ENCODE measurements around the gene PRDM16.

PRDM16 gene

DNA sequence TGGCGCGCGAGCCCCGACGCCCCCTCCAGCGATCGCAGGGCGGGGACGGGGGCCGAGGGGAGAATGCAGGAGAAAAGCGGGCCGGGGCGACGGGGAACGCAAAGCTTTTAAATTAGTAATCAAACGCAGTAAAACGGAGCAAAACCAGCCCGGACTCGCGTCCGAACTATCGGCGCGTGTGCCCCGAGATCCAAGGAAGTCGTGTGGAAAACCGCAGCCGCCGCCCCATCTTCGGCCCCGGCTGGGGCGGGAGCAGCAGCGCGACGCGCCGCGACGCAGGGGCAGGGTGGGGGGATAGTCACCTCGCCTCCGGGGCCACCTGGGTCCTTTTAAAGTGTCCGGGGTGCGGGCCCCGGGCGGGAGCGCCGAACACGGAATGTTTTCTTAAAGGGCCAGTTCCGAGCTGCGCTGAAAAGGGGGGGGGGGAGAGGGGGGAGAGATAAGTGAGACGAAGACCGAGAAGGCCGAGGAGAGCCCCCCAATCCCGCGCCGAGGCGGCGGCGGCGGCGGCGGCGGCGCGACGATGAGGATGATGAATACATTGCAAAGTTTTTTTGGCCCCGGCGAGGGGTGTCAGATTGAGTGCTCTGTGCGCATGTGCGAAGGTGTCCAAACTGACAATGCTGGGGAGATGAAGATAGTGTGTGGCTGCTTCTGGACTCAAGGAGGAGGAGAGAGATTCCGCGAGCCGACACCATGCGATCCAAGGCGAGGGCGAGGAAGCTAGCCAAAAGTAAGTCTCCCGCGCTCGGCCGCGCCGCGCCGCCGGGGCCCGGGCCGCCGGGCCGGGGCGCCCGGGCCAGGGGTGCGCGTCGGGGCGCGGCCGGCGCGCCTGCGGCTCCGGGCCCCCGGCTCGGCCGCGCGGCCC lies at the start of gene PRDM16:
Gene PRDM16, plus strand, starts transcription at position 640 of the 868 bp plus-strand sequence. Its CDS starts 57 bp downstream, at position 697.
- Mint-ChIP-seq H3K27me3 (peaks cover 58% of the 10 kb centered on the region), H3K9me3 (no peaks in the 10 kb centered on the region), H3K4me3 (peak within 1 kb of the TSS; percentile 77), H3K4me1 (no peaks in the 10 kb centered on the region), H3K36me3 (no peaks in the 10 kb centered on the region), H3K27ac (no peak within 1 kb of the TSS)
- no peak for ATAC-seq

DNA sequence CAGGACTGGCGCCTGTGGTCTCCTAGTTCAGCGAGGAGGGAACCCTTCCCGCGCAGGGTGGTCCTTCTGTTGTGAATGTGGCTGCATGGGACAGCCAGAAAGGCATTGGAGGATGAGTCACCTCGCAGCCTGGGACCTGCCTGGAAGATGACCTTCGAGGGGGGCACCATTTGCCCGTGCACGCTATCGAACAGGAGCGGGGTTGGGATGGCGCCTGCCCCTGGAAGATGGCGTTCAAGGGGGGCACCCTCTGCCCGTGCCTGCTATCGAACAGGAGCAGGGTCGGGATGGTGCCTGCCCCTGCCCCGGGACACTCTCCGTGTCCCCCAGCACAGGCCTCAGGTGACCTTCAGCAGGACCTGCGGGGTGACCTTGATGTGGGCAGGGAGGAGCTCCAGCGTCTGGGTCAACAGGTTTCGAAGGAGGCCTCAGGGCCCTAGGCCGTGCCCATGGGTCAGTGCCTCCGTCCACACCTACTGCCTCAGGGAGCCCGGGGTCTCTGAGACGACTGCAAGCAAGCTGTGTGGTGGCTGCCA lies 49.4 kb upstream of the PRDM16 start:
- no peak for ATAC-seq
- Mint-ChIP-seq H3K4me1 (no peaks in the 10 kb centered on the region), H3K4me3 (no peak overlapping the region), H3K27me3 (peaks cover 19% of the 10 kb centered on the region), H3K27ac (no peak overlapping the region), H3K9me3 (no peaks in the 10 kb centered on the region), H3K36me3 (no peaks in the 10 kb centered on the region)

DNA sequence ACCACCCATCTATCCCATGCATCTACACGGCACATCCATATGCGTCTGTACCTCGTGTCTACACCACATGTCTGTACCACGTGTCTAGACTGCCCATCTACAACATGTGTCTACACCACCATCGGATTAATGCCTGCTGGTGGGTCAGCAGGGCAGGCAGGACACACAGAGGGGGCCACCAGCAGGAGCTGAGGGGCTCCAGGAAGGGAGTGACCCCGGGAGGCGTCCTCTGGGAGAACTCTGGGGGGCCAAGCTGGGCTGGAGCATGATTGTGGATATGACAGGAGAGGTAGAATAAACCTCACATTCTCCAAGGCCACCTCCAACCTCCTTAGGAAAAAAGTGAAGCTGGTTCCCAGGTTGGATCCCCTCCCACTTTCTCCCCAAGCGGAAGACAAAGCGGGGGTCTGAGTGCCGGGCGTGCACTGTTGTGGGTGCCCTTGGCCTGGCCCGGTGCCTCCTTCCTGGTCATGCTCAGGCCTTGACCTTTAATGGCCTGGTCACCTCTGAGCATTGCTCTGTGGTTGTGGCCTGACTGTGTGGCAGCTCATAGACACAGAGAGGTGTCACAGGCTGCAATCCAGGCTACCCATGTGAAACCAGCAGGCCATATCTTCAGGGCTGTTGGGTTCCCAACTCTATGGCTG lies 48.6 kb upstream of the PRDM16 start:
- H3K9me3 Mint-ChIP-seq, result no peaks in the 10 kb centered on the region
- no peak for ATAC-seq
- no peak overlapping the region for H3K4me3 Mint-ChIP-seq
- H3K27me3 Mint-ChIP-seq, result peaks cover 11% of the 10 kb centered on the region
- no peaks in the 10 kb centered on the region for H3K36me3 Mint-ChIP-seq
- H3K4me1 Mint-ChIP-seq, result no peaks in the 10 kb centered on the region
- no peak overlapping the region for H3K27ac Mint-ChIP-seq

- no peak within 1 kb of the TSS for H3K27ac Mint-ChIP-seq
- H3K36me3 Mint-ChIP-seq, result no peaks in the 10 kb centered on the region
- H3K9me3 Mint-ChIP-seq, result no peaks in the 10 kb centered on the region
These were observed 47.8 kb upstream of the PRDM16 start, which contains the start of gene ACTRT2 for GRCh38 chr1:3021233-3021671. Gene ACTRT2 (plus strand): TSS chr1:3021467. CDS start chr1:3021687, 220 bp downstream.

DNA sequence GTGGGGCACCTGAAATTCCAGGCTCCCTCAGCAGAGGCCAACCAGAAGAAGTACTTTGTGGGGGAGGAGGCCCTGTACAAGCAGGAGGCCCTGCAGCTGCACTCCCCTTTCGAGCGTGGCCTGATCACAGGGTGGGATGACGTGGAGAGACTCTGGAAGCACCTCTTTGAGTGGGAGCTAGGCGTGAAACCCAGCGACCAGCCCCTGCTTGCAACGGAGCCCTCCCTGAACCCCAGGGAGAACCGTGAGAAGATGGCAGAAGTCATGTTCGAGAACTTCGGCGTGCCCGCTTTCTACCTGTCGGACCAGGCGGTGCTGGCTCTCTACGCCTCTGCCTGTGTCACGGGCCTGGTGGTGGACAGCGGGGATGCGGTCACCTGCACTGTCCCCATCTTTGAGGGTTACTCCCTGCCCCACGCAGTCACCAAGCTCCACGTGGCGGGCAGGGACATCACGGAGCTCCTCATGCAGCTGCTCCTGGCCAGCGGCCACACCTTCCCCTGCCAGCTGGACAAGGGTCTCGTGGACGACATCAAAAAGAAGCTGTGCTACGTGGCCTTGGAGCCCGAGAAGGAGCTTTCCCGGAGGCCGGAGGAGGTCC lies 47.1 kb upstream of the PRDM16 start:
- Mint-ChIP-seq H3K27me3 (peaks cover 8% of the 10 kb centered on the region), H3K9me3 (no peaks in the 10 kb centered on the region), H3K4me3 (no peak overlapping the region), H3K4me1 (no peaks in the 10 kb centered on the region), H3K27ac (no peak overlapping the region), H3K36me3 (no peaks in the 10 kb centered on the region)
- no peak for ATAC-seq

More at GRCh38 chr1:3021233-3021671, 47.8 kb upstream of the PRDM16 start, which contains the start of gene ACTRT2:
- no peak for ATAC-seq
- Mint-ChIP-seq H3K27me3 (peaks cover 8% of the 10 kb centered on the region), H3K4me1 (no peaks in the 10 kb centered on the region), H3K4me3 (no peak within 1 kb of the TSS)

- no peaks in the 10 kb centered on the region for H3K36me3 Mint-ChIP-seq
These were observed 46.5 kb upstream of the PRDM16 start for GRCh38 chr1:3022511-3022973.

DNA sequence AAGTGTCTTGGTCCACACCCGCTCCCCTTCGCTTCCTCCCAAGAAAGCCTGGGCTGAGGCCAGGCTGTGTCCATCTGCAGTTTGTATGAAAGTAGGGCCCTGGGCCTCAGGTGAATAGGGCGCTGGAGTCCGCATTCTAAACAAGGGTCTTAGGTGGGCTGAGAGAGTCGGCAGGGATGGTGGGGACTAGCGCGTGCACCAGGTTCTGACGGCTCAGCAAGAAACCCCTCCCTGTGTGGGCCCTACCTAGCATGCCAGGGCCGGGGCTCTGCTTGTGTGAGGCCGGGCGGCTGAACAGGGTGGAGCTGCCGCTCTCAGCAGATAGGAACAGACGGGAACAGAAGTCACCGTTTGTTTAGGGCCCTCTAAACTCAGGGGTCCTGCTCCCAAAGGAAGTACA lies 46.0 kb upstream of the PRDM16 start:
- H3K27me3 Mint-ChIP-seq, result peaks cover 6% of the 10 kb centered on the region
- H3K4me1 Mint-ChIP-seq, result no peaks in the 10 kb centered on the region
- H3K36me3 Mint-ChIP-seq, result no peaks in the 10 kb centered on the region
- H3K9me3 Mint-ChIP-seq, result no peaks in the 10 kb centered on the region
- no peak overlapping the region for H3K27ac Mint-ChIP-seq
- no peak overlapping the region for H3K4me3 Mint-ChIP-seq
- ATAC-seq, result no peak

More at GRCh38 chr1:3022511-3022973, 46.5 kb upstream of the PRDM16 start:
- no peak overlapping the region for H3K27ac Mint-ChIP-seq
- no peak for ATAC-seq
- H3K4me3 Mint-ChIP-seq, result no peak overlapping the region
- peaks cover 8% of the 10 kb centered on the region for H3K27me3 Mint-ChIP-seq
- no peaks in the 10 kb centered on the region for H3K4me1 Mint-ChIP-seq
- no peaks in the 10 kb centered on the region for H3K9me3 Mint-ChIP-seq

GRCh38 chr1:3024019-3024418 lies 45.0 kb upstream of the PRDM16 start:
- Mint-ChIP-seq H3K27ac (no peak overlapping the region), H3K4me1 (no peaks in the 10 kb centered on the region), H3K27me3 (no peaks in the 10 kb centered on the region), H3K36me3 (no peaks in the 10 kb centered on the region), H3K9me3 (no peaks in the 10 kb centered on the region), H3K4me3 (no peak overlapping the region)
- ATAC-seq, result no peak

GRCh38 chr1:3024588-3024987 lies 44.4 kb upstream of the PRDM16 start:
- Mint-ChIP-seq H3K4me1 (no peaks in the 10 kb centered on the region), H3K4me3 (no peak overlapping the region), H3K27ac (no peak overlapping the region), H3K27me3 (no peaks in the 10 kb centered on the region), H3K9me3 (no peaks in the 10 kb centered on the region), H3K36me3 (no peaks in the 10 kb centered on the region)
- ATAC-seq, result no peak

GRCh38 chr1:3026124-3026523 lies 42.9 kb upstream of the PRDM16 start:
- Mint-ChIP-seq H3K27me3 (peaks cover 4% of the 10 kb centered on the region), H3K9me3 (no peaks in the 10 kb centered on the region), H3K36me3 (no peaks in the 10 kb centered on the region), H3K27ac (no peak overlapping the region), H3K4me3 (no peak overlapping the region), H3K4me1 (no peaks in the 10 kb centered on the region)
- ATAC-seq, result no peak

- no peak for ATAC-seq
- no peak overlapping the region for H3K27ac Mint-ChIP-seq
- no peaks in the 10 kb centered on the region for H3K36me3 Mint-ChIP-seq
- no peaks in the 10 kb centered on the region for H3K9me3 Mint-ChIP-seq
- no peaks in the 10 kb centered on the region for H3K4me1 Mint-ChIP-seq
- H3K4me3 Mint-ChIP-seq, result no peak overlapping the region
- H3K27me3 Mint-ChIP-seq, result peaks cover 10% of the 10 kb centered on the region
These were observed 42.2 kb upstream of the PRDM16 start for GRCh38 chr1:3026581-3027391.

DNA sequence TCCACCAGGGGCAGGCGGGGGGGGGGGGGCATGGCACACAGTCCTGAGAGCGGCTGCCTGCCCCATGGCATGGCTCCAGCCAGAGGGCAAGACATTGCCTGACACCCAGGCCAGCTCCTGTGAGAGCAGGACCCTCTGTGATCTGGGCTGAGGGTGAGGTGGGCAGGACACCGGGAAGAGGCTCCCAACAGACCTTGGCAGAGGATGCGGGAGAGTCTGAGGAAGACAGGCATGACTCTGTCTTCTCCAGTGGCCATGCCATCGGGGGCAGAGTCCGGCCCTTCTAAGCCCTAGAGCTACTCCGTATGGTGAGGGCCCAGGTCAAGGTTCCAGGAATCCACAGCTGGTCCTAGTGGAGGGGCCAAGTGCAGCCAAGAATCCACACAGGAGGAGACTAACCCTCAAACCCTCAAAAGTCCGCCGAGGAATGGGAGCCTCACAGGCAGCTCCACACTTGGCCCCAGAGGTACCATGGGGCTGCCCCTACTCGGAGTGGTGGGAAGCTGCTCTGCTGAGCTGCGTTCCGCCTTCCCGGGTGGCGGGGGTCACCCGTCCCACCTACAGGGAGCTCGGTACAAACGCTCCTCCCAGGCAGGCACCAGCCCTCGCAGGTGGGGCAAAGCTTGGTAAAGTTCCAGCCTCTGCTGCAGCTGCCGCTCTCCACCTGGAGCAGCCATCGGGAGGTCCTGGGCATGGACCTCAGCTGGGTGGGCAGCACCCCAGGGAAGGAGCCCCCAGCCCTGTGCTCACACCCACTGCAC lies 41.2 kb upstream of the PRDM16 start:
- Mint-ChIP-seq H3K4me1 (no peaks in the 10 kb centered on the region), H3K36me3 (no peaks in the 10 kb centered on the region), H3K4me3 (no peak overlapping the region), H3K27me3 (peaks cover 20% of the 10 kb centered on the region), H3K9me3 (no peaks in the 10 kb centered on the region), H3K27ac (no peak overlapping the region)
- no peak for ATAC-seq

DNA sequence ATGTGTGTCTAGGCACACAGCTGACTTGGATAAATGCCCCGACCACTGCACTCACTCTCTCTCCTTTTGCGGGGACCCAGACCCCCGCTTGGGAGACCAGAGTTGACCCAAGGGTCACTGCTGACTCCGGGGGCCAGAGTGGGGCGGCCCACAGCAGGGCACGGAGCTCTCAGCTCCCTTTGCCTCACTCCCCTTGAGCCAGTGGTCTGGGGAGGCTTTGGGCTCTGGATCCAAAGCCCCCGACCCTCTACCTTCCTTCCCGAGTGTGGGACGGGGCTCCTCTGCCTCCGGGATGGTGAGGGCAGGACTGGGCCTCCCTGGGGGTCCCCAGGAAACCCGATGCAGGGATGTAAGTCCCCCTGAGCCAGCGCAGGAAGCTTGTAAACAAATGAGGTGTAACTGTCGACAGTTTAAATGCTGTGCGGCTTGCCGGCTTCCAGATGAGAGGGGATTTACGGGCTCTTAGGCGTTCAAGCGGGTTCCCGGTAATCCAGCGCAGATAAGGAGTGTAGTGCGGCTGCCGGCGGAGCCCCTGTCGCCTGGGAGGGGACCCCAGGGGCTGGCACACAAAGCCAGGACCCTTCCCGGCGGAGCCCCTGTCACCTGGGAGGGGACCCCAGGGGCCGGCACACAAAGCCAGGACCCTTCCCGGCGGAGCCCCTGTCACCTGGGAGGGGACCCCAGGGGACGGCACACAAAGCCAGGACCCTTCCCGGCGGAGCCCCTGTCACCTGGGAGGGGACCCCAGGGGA lies 40.3 kb upstream of the PRDM16 start:
- ATAC-seq, result no peak
- no peak overlapping the region for H3K4me3 Mint-ChIP-seq

More for the DNA sequence above, 40.3 kb upstream of the PRDM16 start:
- Mint-ChIP-seq H3K27ac (no peak overlapping the region), H3K27me3 (peaks cover 22% of the 10 kb centered on the region), H3K4me1 (no peaks in the 10 kb centered on the region), H3K9me3 (no peaks in the 10 kb centered on the region), H3K36me3 (no peaks in the 10 kb centered on the region)

All from stimulated activated memory B cell treated with anti-CD40 and anti-IgM and Interleukin-4, amounts not matched to agents 10 μg/mL and 1 μg/mL and 100 μg/mL, for 72 hours (primary cell).